GM12878 (cell line): ENCODE measurements around the gene FNDC3A. TPM values are rescaled to one million over a fixed set of nuclear protein-coding genes. Genes with fewer than 3 reads are reported as not detected.

Source experiments
- ATAC-seq: fragments of 200-7000 bp; cut with Tn5 transposase; 3 replicates; pipeline ENCODE4 v1.9.1; 2020; ENCODE audit warnings: mild to moderate bottlenecking, moderate library complexity
- BruUV-seq: library from RNA; stranded (reverse); fragments of 400-500 nt; replicated peaks from 2 replicates; lab custom pipeline; 2021; lab: Mats Ljungman, UMichigan
- CTCF ChIA-PET: fragments of 300-600 bp; sonication (Branson Sonifier 250); formaldehyde crosslinking; extraction: SDS; loops from one replicate; lab custom pipeline; 2021; ENCODE audit warnings: inconsistent platforms; lab: Yijun Ruan, JAX
- POLR2A ChIA-PET: fragments of 350-600 bp; formaldehyde crosslinking; extraction: SDS; loops from one replicate; lab custom pipeline; 2021; ENCODE audit warnings: inconsistent platforms; lab: Charles Lee
- RAD21 ChIA-PET: fragments of 300-600 bp; sonication (Branson Sonifier 250); formaldehyde crosslinking; loops from one replicate; lab custom pipeline; 2023; ENCODE audit warnings: antibody characterized with exemption; ENCODE audit not compliant: unreplicated experiment; lab: Charles Lee
- SMC1A ChIA-PET: fragments of 300-600 bp; sonication (Branson Sonifier 250); formaldehyde crosslinking; loops from one replicate; lab custom pipeline; 2023; ENCODE audit not compliant: unreplicated experiment, uncharacterized antibody; lab: Charles Lee
- DNase-seq: peaks from one replicate; pipeline ENCODE4 v3.0.0-alpha.2; 2011; ENCODE audit warnings: low read depth, low spot score
- FAIRE-seq: peaks from 3 replicates; lab custom pipeline; 2011; peaks lifted over from hg19 to GRCh38; lab: Jason Lieb, UNC
- H2AFZ ChIP-seq: 2 replicates; pipeline ENCODE4 v1.6.0; 2011; ENCODE audit warnings: low read depth, low read length, control low read depth; ENCODE audit not compliant: control insufficient read depth
- H3K27ac ChIP-seq: 2 replicates; pipeline ENCODE4 v1.5.1; 2011; ENCODE audit warnings: control low read depth; ENCODE audit not compliant: control insufficient read depth, insufficient read depth
- H3K27me3 ChIP-seq, 2 experiments: replicated peaks in 1 of 2; 2 replicates each; pipeline versions ENCODE4 v1.6.0 to v1.6.1; 2011; ENCODE audit warnings: low read length in 1 of 2; ENCODE audit not compliant: control insufficient read depth in 2 of 2, insufficient read depth in 2 of 2
- H3K36me3 ChIP-seq, 2 experiments: 2 replicates each; pipeline ENCODE4 v1.5.1; 2011; ENCODE audit warnings: low read length in 1 of 2; ENCODE audit not compliant: control insufficient read depth in 2 of 2, insufficient read depth in 2 of 2
- H3K4me1 ChIP-seq: 2 replicates; pipeline ENCODE4 v1.6.1; 2011; ENCODE audit warnings: mild to moderate bottlenecking, low read length, moderate library complexity, mixed read lengths; ENCODE audit not compliant: control insufficient read depth, insufficient read depth
- H3K4me2 ChIP-seq: 2 replicates; pipeline ENCODE4 v1.6.0; 2011; ENCODE audit warnings: control low read depth; ENCODE audit not compliant: control insufficient read depth, insufficient read depth
- H3K4me3 ChIP-seq: fragments of 200-600 bp; sonication (generic); 2 replicates; pipeline ENCODE4 v1.5.1; 2016
- H3K79me2 ChIP-seq: 2 replicates; pipeline ENCODE4 v1.6.0; 2011; ENCODE audit warnings: low read length; ENCODE audit not compliant: control insufficient read depth, insufficient read depth
- H3K9ac ChIP-seq: 2 replicates; pipeline ENCODE4 v1.8.0; 2011; ENCODE audit warnings: low read length, control low read depth, mixed read lengths; ENCODE audit not compliant: control insufficient read depth, insufficient read depth
- H3K9me3 ChIP-seq: replicated peaks from 3 replicates; pipeline ENCODE4 v1.5.1; 2011; ENCODE audit warnings: mild to moderate bottlenecking, low read length; ENCODE audit not compliant: control insufficient read depth, insufficient read depth
- H4K20me1 ChIP-seq: 2 replicates; pipeline ENCODE4 v1.6.0; 2011; ENCODE audit not compliant: control insufficient read depth, insufficient read depth
- CHD4 ChIP-seq: fragments of 200-600 bp; sonication (generic); IDR thresholded peaks from 2 replicates; pipeline ENCODE4 v1.6.1; 2016; ENCODE audit warnings: mild to moderate bottlenecking
- EP300 ChIP-seq, 2 experiments: fragments of 150-350 bp in 1 of 2; IDR thresholded peaks; 2 replicates each; pipeline ENCODE4 v1.6.1; 2011 to 2012; ENCODE audit warnings: low read depth in 2 of 2, low read length in 2 of 2, borderline replicate concordance in 1 of 2, improper control_type of control experiment in 1 of 2, inconsistent platforms in 1 of 2; ENCODE audit not compliant: control insufficient read depth in 1 of 2
- KLF5 ChIP-seq: fragments of 450-650 bp; IDR thresholded peaks from 2 replicates; pipeline ENCODE4 v1.6.1; 2014; ENCODE audit warnings: mild to moderate bottlenecking; ENCODE audit not compliant: partially characterized antibody
- LARP7 ChIP-seq: fragments of 450-650 bp; IDR thresholded peaks from 2 replicates; pipeline ENCODE4 v1.6.1; 2017; ENCODE audit warnings: mild to moderate bottlenecking
- RELB ChIP-seq: fragments of 450-650 bp; IDR thresholded peaks from 2 replicates; pipeline ENCODE4 v1.6.1; 2017; ENCODE audit warnings: low read depth, mild to moderate bottlenecking, moderate library complexity
- SMARCA5 ChIP-seq: fragments of 450-650 bp; IDR thresholded peaks from 2 replicates; pipeline ENCODE4 v1.6.1; 2017; ENCODE audit warnings: mild to moderate bottlenecking
- ZNF217 ChIP-seq: fragments of 450-650 bp; IDR thresholded peaks from 2 replicates; pipeline ENCODE4 v1.6.1; 2017; ENCODE audit warnings: antibody characterized with exemption, mild to moderate bottlenecking
- WGBS: methylation state at CpG from one replicate; pipeline ENCODE4 v1.1.6; 2016; ENCODE audit warnings: low lambda C conversion rate; ENCODE audit not compliant: insufficient replicate concordance, insufficient coverage; ENCODE audit errors: missing lambda C conversion rate; 5-methylcytosine and 5-hydroxymethylcytosine counted together
- in situ Hi-C: fragments of 300-500 bp; cut with MboI; formaldehyde crosslinking; loops from 9 replicates; pipeline ENCODE4 v1.14.3; 2018; ENCODE audit warnings: mixed read lengths
- intact Hi-C: fragments of 100-400 bp; cut with micrococcal nuclease; formaldehyde crosslinking; loops from one replicate; pipeline ENCODE4 v1.14.2; 2022; ENCODE audit not compliant: unreplicated experiment
- polyA plus RNA-seq, 11 experiments: library from polyadenylated mRNA; depleted of rRNA in 4 of 11; unstranded in 6 of 11; stranded (reverse) in 5 of 11; fragments of >200 nt; fragmentation: Nextera tagmentation in 4 of 11; fragmentation: Illumina TruSeq in 1 of 11; extraction: Ambion mirVana in 4 of 11; extraction: Trizol in 1 of 11; gene quantifications; 1 replicate in 1 of 11; 2 replicates in 10 of 11; pipeline versions ENCODE4 v1.2.1 to v1.2.3, GENCODE V29; 2011 to 2016; ENCODE audit warnings: inconsistent platforms in 2 of 11, missing spikeins in 2 of 11, low read depth in 1 of 11
- total RNA-seq, 4 experiments: library from RNA; depleted of rRNA in 3 of 4; stranded (reverse); fragments of >200 nt in 3 of 4; fragmentation: Illumina TruSeq in 1 of 4; extraction: Trizol in 1 of 4; gene quantifications; 2 replicates each; pipeline versions ENCODE4 v1.2.1 to v1.2.3, GENCODE V29; 2013 to 2021
- TF ChIP-seq, protein P1 (sequence below): fragments of 450-650 bp; formaldehyde crosslinking; IDR thresholded peaks from 2 replicates; pipeline ENCODE4 v1.4.0; 2020; ENCODE audit warnings: mild to moderate bottlenecking, moderate library complexity
- TF ChIP-seq, protein P2 (sequence below): fragments of 450-650 bp; IDR thresholded peaks from 2 replicates; pipeline ENCODE4 v1.6.1; 2016; ENCODE audit warnings: mild to moderate bottlenecking, moderate library complexity, borderline replicate concordance
- TF ChIP-seq, protein P3 (sequence below): IDR thresholded peaks from 2 replicates; pipeline ENCODE4 v1.6.1; 2012; ENCODE audit warnings: low read length, inconsistent platforms

Gene FNDC3A
- total and polyA plus RNA-seq, 10 of the 15 experiments (the other 5 are each of a cell fraction or from before 2014, with no cell fraction given) = 6.3 to 46.4 (median 22.8) TPM

DNA sequence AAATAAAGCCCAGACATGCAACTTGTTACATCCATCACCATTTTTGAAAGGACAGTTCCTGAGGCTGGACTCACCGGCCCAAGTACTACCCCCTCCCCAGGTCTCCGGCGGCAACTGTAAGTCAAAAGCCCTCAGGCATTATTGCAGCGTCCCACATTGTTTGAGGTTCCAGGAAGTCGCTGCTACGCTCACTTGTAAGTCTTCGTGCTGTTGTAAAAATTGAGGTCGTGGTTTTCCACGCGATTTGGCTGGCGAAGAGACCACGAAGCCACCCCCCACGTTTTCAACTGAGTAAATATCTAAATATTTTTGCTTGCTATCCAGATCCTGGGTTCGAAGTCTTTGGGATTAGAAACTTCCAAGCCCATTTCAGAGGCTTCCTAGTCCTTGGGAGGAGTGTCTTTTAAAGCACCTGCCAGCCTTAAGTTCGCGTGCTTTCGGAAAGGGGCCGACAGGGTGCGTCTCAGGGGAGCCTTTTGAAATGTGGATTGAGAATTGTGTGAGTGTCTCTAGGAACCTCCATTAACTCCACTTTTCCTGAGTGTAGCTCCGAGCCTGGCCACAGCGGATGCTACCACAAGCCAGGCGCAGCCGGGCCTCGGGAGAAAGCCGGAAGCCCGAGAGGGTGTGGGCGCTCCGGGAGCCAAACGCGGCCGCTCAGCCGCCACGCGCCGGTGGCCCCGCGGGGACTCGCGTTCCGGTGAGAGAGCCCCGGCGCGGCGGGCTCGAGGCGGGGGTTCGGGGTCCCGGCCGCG is 434 bp upstream of the FNDC3A start:
- in situ Hi-C loops = no loop called here
- Histone ChIP-seq H3K9me3 (peaks cover 18% of the 10 kb centered on the region), H3K4me3 (peak overlapping the region; percentile 59), H3K79me2 (peaks cover 41% of the 10 kb centered on the region), H3K4me1 (peaks cover 3% of the 10 kb centered on the region; the same call in 1 of the 2 replicates), H2AFZ (peak overlapping the region; percentile 89), H4K20me1 (no peaks in the 10 kb centered on the region), H3K27me3 (no peaks in the 10 kb centered on the region), H3K4me2 (peak overlapping the region; percentile 72), H3K36me3 (no peaks in the 10 kb centered on the region), H3K27ac (peak overlapping the region; percentile 96), H3K9ac (peak overlapping the region; percentile 97)
- ATAC-seq (peak; percentile 1), DNase-seq (no peak), FAIRE-seq (no peak)
- CTCF ChIA-PET = no interaction called here
- BruUV-seq = no TSS peak
- intact Hi-C loops = loop anchor here (5.0 kb wide), 2 partner anchors 107 to 137 kb away; no protein-coding TSS in a partner anchor
- RAD21 ChIA-PET = interaction anchor here (0.8 to 1.0 kb wide), 2 partner anchors 124 to 136 kb away, joined by 3 read pairs; no protein-coding TSS in a partner anchor
- POLR2A ChIA-PET = no interaction called here
- WGBS = 5% methylated on average over 34 of the region's 50 CpGs
- SMC1A ChIA-PET = interaction anchor here (1.2 to 1.5 kb wide), 2 partner anchors 9 to 305 kb away, joined by 3 read pairs; no protein-coding TSS in a partner anchor
- TF ChIP-seq KLF5 = no peak
- TF ChIP-seq ZNF217 = peak; percentile 53; the same call in 1 of the 2 replicates
- TF ChIP-seq, protein P1, sequence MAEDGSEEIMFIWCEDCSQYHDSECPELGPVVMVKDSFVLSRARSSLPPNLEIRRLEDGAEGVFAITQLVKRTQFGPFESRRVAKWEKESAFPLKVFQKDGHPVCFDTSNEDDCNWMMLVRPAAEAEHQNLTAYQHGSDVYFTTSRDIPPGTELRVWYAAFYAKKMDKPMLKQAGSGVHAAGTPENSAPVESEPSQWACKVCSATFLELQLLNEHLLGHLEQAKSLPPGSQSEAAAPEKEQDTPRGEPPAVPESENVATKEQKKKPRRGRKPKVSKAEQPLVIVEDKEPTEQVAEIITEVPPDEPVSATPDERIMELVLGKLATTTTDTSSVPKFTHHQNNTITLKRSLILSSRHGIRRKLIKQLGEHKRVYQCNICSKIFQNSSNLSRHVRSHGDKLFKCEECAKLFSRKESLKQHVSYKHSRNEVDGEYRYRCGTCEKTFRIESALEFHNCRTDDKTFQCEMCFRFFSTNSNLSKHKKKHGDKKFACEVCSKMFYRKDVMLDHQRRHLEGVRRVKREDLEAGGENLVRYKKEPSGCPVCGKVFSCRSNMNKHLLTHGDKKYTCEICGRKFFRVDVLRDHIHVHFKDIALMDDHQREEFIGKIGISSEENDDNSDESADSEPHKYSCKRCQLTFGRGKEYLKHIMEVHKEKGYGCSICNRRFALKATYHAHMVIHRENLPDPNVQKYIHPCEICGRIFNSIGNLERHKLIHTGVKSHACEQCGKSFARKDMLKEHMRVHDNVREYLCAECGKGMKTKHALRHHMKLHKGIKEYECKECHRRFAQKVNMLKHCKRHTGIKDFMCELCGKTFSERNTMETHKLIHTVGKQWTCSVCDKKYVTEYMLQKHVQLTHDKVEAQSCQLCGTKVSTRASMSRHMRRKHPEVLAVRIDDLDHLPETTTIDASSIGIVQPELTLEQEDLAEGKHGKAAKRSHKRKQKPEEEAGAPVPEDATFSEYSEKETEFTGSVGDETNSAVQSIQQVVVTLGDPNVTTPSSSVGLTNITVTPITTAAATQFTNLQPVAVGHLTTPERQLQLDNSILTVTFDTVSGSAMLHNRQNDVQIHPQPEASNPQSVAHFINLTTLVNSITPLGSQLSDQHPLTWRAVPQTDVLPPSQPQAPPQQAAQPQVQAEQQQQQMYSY = no peak
- no peak for TF ChIP-seq EP300 (IDR thresholded peaks at IDR 0.05; ENCODE audit: borderline replicate concordance in 1 of 2, control insufficient read depth in 1 of 2, low read depth in 2 of 2, low read length in 2 of 2)
- peak; percentile 30; the same call in 1 of the 2 replicates for TF ChIP-seq RELB
- TF ChIP-seq, protein P2, sequence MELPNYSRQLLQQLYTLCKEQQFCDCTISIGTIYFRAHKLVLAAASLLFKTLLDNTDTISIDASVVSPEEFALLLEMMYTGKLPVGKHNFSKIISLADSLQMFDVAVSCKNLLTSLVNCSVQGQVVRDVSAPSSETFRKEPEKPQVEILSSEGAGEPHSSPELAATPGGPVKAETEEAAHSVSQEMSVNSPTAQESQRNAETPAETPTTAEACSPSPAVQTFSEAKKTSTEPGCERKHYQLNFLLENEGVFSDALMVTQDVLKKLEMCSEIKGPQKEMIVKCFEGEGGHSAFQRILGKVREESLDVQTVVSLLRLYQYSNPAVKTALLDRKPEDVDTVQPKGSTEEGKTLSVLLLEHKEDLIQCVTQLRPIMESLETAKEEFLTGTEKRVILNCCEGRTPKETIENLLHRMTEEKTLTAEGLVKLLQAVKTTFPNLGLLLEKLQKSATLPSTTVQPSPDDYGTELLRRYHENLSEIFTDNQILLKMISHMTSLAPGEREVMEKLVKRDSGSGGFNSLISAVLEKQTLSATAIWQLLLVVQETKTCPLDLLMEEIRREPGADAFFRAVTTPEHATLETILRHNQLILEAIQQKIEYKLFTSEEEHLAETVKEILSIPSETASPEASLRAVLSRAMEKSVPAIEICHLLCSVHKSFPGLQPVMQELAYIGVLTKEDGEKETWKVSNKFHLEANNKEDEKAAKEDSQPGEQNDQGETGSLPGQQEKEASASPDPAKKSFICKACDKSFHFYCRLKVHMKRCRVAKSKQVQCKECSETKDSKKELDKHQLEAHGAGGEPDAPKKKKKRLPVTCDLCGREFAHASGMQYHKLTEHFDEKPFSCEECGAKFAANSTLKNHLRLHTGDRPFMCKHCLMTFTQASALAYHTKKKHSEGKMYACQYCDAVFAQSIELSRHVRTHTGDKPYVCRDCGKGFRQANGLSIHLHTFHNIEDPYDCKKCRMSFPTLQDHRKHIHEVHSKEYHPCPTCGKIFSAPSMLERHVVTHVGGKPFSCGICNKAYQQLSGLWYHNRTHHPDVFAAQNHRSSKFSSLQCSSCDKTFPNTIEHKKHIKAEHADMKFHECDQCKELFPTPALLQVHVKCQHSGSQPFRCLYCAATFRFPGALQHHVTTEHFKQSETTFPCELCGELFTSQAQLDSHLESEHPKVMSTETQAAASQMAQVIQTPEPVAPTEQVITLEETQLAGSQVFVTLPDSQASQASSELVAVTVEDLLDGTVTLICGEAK = 0 out of 2 replicates have a peak, but pooled peaks have one; percentile 29
- TF ChIP-seq, protein P3, sequence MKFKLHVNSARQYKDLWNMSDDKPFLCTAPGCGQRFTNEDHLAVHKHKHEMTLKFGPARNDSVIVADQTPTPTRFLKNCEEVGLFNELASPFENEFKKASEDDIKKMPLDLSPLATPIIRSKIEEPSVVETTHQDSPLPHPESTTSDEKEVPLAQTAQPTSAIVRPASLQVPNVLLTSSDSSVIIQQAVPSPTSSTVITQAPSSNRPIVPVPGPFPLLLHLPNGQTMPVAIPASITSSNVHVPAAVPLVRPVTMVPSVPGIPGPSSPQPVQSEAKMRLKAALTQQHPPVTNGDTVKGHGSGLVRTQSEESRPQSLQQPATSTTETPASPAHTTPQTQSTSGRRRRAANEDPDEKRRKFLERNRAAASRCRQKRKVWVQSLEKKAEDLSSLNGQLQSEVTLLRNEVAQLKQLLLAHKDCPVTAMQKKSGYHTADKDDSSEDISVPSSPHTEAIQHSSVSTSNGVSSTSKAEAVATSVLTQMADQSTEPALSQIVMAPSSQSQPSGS = no peak
- peak; percentile 78 for TF ChIP-seq SMARCA5
- no peak for TF ChIP-seq CHD4
- TF ChIP-seq LARP7 = peak; percentile 68
